Cardiac muscle cell (in vitro differentiated cells and primary cell): ENCODE measurements around the gene TLR1. TPM values are rescaled to one million over a fixed set of nuclear protein-coding genes. Genes with fewer than 3 reads are reported as not detected.

Experiments used
- DNase-seq, 2 donors: peaks; one replicate each; pipeline versions ENCODE4 v3.0.0 to v3.0.0-alpha.2; 2010 to 2017; ENCODE audit warnings: low read depth in 1 of 2, low spot score in 1 of 2
- H3K27ac ChIP-seq: fragments of 200-600 bp; sonication (generic); 2 replicates; pipeline ENCODE4 v1.5.1; 2016
- H3K27me3 ChIP-seq: fragments of 200-600 bp; sonication (generic); 2 replicates; pipeline ENCODE4 v1.6.0; 2016; ENCODE audit warnings: control low read depth
- H3K36me3 ChIP-seq: fragments of 200-600 bp; sonication (generic); 2 replicates; pipeline ENCODE4 v1.5.1; 2016; ENCODE audit warnings: control low read depth
- H3K4me1 ChIP-seq: fragments of 200-600 bp; sonication (generic); 2 replicates; pipeline ENCODE4 v1.8.1; 2017; ENCODE audit warnings: low read depth, mild to moderate bottlenecking, mixed run types
- H3K4me3 ChIP-seq: fragments of 200-600 bp; sonication (generic); 2 replicates; pipeline ENCODE4 v1.5.1; 2016; ENCODE audit warnings: mild to moderate bottlenecking
- H3K9me3 ChIP-seq: fragments of 200-600 bp; sonication (generic); 2 replicates; pipeline ENCODE4 v1.5.1; 2017; ENCODE audit warnings: low read depth, mild to moderate bottlenecking, control low read depth
- polyA plus RNA-seq: library from polyadenylated mRNA; unstranded; fragments of >200 nt; fragmentation: Nextera tagmentation; extraction: Ambion mirVana; gene quantifications from 2 replicates; pipeline ENCODE4 v1.2.1, GENCODE V29; 2016
- total RNA-seq: library from RNA; depleted of rRNA; stranded (reverse); fragments of >200 nt; gene quantifications from 2 replicates; pipeline ENCODE4 v1.2.3, GENCODE V29; 2016
- TF ChIP-seq, protein P1 (sequence below): IDR thresholded peaks from 2 replicates; pipeline ENCODE4 v1.5.1; 2012; ENCODE audit warnings: low read depth, mild to moderate bottlenecking, low read length

Gene TLR1
- total and polyA plus RNA-seq, 2 experiments from 2014 or later = 0.30 TPM; not detected in 1

- H3K27ac ChIP-seq = no peak overlapping the region
- no peak for DNase-seq
- no peaks in the 10 kb centered on the region for H3K9me3 ChIP-seq
- no peaks in the 10 kb centered on the region for H3K27me3 ChIP-seq
- no peaks in the 10 kb centered on the region for H3K36me3 ChIP-seq
- H3K4me3 ChIP-seq = no peak overlapping the region
- TF ChIP-seq, protein P1, sequence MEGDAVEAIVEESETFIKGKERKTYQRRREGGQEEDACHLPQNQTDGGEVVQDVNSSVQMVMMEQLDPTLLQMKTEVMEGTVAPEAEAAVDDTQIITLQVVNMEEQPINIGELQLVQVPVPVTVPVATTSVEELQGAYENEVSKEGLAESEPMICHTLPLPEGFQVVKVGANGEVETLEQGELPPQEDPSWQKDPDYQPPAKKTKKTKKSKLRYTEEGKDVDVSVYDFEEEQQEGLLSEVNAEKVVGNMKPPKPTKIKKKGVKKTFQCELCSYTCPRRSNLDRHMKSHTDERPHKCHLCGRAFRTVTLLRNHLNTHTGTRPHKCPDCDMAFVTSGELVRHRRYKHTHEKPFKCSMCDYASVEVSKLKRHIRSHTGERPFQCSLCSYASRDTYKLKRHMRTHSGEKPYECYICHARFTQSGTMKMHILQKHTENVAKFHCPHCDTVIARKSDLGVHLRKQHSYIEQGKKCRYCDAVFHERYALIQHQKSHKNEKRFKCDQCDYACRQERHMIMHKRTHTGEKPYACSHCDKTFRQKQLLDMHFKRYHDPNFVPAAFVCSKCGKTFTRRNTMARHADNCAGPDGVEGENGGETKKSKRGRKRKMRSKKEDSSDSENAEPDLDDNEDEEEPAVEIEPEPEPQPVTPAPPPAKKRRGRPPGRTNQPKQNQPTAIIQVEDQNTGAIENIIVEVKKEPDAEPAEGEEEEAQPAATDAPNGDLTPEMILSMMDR = no peak
- no peaks in the 10 kb centered on the region for H3K4me1 ChIP-seq
These were observed 30.0 kb upstream of the TLR1 start for GRCh38 chr4:38834570-38834969.

- H3K9me3 ChIP-seq = no peaks in the 10 kb centered on the region
- no peak overlapping the region for H3K27ac ChIP-seq
- no peak for DNase-seq
- H3K27me3 ChIP-seq = no peaks in the 10 kb centered on the region
- H3K4me3 ChIP-seq = no peak overlapping the region
- no peaks in the 10 kb centered on the region for H3K4me1 ChIP-seq
- TF ChIP-seq, protein P1 = peak; percentile 26
- no peaks in the 10 kb centered on the region for H3K36me3 ChIP-seq
These were observed 28.3 kb upstream of the TLR1 start for GRCh38 chr4:38832624-38833528.

- no peaks in the 10 kb centered on the region for H3K36me3 ChIP-seq
- no peak for DNase-seq
- TF ChIP-seq, protein P1 = no peak
These were observed 27.6 kb upstream of the TLR1 start for GRCh38 chr4:38832206-38832605.

DNA sequence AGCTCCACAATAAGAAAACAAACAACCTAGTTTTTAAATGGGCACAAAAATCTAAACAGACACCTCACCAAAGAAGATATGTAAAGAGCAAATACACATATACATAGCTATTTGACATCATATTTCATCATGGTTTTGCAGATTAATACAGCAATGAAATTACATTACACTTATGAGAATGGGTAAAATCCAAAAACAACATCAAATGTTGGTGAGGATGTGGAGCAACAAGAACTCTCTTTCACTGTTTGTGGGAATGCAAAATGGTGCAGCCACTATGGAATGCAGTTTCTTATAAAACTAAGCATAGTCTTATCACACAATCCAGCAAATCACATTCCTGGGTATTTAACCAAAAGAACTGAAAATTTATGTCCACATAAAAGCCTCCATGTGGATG, 27.1 kb upstream of the TLR1 start:
- Histone ChIP-seq H3K36me3 (no peaks in the 10 kb centered on the region), H3K27me3 (no peaks in the 10 kb centered on the region), H3K27ac (no peak overlapping the region), H3K4me3 (no peak overlapping the region), H3K4me1 (no peaks in the 10 kb centered on the region), H3K9me3 (no peaks in the 10 kb centered on the region)
- TF ChIP-seq, protein P1 = no peak
- peak in 1 of 2 donors; percentile 8 for DNase-seq

More at GRCh38 chr4:38832206-38832605, 27.6 kb upstream of the TLR1 start:
- H3K9me3 ChIP-seq = no peaks in the 10 kb centered on the region
- no peaks in the 10 kb centered on the region for H3K4me1 ChIP-seq
- H3K4me3 ChIP-seq = no peak overlapping the region
- H3K27ac ChIP-seq = no peak overlapping the region
- no peaks in the 10 kb centered on the region for H3K27me3 ChIP-seq

DNA sequence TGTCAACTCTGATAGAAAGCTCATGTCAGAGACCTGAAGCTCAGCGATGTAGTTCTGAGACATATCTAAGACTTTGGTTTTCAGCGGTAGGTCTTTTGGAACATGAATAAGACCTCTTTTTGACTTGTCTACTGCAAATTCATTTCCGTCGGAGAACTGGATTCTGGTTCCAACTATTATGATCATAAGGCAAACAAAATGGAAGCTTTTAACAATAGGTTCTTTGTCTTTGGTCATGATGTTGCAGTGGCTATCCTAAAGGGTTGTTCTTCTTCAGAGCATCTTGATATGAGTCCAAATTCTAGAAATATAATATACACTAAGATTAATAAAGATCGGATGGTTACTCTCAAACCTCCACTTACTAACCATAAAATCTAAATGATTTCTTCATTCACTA, 24.6 kb upstream of the TLR1 start:
- DNase-seq = no peak
- no peaks in the 10 kb centered on the region for H3K36me3 ChIP-seq
- no peaks in the 10 kb centered on the region for H3K27me3 ChIP-seq
- no peaks in the 10 kb centered on the region for H3K4me1 ChIP-seq
- no peak overlapping the region for H3K27ac ChIP-seq
- H3K4me3 ChIP-seq = no peak overlapping the region
- no peaks in the 10 kb centered on the region for H3K9me3 ChIP-seq
- TF ChIP-seq, protein P1 = no peak
